SK-N-SH (cell line): ENCODE results near the gene SIL1. TPM values are rescaled to one million over a fixed set of nuclear protein-coding genes. Genes with fewer than 3 reads are reported as not detected.
"Not testable (repeated sequence)": the region's sequence is repeated elsewhere in the genome, so short reads cannot be mapped to it uniquely, and the experiment has no call there.

Source experiments
- CTCF ChIA-PET: fragments of 300-600, 350-600 bp; formaldehyde crosslinking; extraction: SDS; loops from one replicate; lab custom pipeline; 2021; lab: Yijun Ruan, JAX
- POLR2A ChIA-PET: fragments of 350-600 bp; sonication (Branson Sonifier 250); formaldehyde crosslinking; extraction: SDS; loops from one replicate; lab custom pipeline; 2020; ENCODE audit warnings: antibody characterized with exemption, inconsistent platforms; lab: Yijun Ruan, JAX
- DNase-seq: peaks from one replicate; pipeline ENCODE4 v3.0.0; 2012
- H2AFZ ChIP-seq: fragments of 200-600 bp; sonication (generic); 2 replicates; pipeline ENCODE4 v1.8.1; 2016; ENCODE audit warnings: antibody characterized with exemption, mild to moderate bottlenecking, low read depth
- H3F3A ChIP-seq: fragments of 200-600 bp; sonication (generic); replicated peaks from 2 replicates; pipeline ENCODE3; 2016; ENCODE audit warnings: antibody characterized with exemption, mild to moderate bottlenecking; ENCODE audit not compliant: insufficient read depth
- H3K27ac ChIP-seq, 2 experiments: fragments of 200-500 bp in 1 of 2; fragments of 200-600 bp in 1 of 2; sonication (Bioruptor generic) in 1 of 2; sonication (generic), shearing (Covaris generic) in 1 of 2; 2 replicates each; pipeline versions ENCODE4 v1.5.1 to v1.6.1; 2014 to 2016; ENCODE audit warnings: low read depth in 2 of 2, inconsistent platforms in 1 of 2, low read length in 1 of 2, mild to moderate bottlenecking in 1 of 2, mixed read lengths in 1 of 2
- H3K27me3 ChIP-seq: fragments of 200-600 bp; sonication (generic), shearing (Covaris generic); 2 replicates; pipeline ENCODE4 v1.6.1; 2016; ENCODE audit warnings: mixed run types; ENCODE audit not compliant: insufficient read depth
- H3K36me3 ChIP-seq, 2 experiments: fragments of 200-500 bp in 1 of 2; fragments of 200-600 bp in 1 of 2; sonication (Bioruptor generic) in 1 of 2; sonication (generic) in 1 of 2; replicated peaks in 1 of 2; 2 replicates each; pipeline versions ENCODE3 to v1.5.1; 2014 to 2016; ENCODE audit warnings: low read length in 1 of 2, mild to moderate bottlenecking in 1 of 2; ENCODE audit not compliant: insufficient read depth in 2 of 2, control insufficient read depth in 1 of 2
- H3K4me1 ChIP-seq, 2 experiments: fragments of 200-500 bp in 1 of 2; fragments of 200-600 bp in 1 of 2; sonication (Bioruptor generic) in 1 of 2; sonication (generic), shearing (Covaris generic) in 1 of 2; 2 replicates each; pipeline versions ENCODE4 v1.5.1 to v1.6.1; 2014 to 2016; ENCODE audit warnings: low read depth in 1 of 2, low read length in 1 of 2, mixed run types in 1 of 2; ENCODE audit not compliant: insufficient read depth in 2 of 2, control insufficient read depth in 1 of 2
- H3K4me2 ChIP-seq: fragments of 200-600 bp; sonication (generic), shearing (Covaris generic); 2 replicates; pipeline ENCODE4 v1.6.1; 2017; ENCODE audit warnings: mixed run types
- H3K4me3 ChIP-seq, 2 experiments: fragments of 200-500 bp in 1 of 2; fragments of 200-600 bp in 1 of 2; sonication (Bioruptor generic) in 1 of 2; sonication (generic), shearing (Covaris generic) in 1 of 2; 2 replicates each; pipeline versions ENCODE4 v1.5.1 to v1.8.1; 2014 to 2016; ENCODE audit warnings: low read depth in 2 of 2, inconsistent platforms in 1 of 2, low read length in 1 of 2, mild to moderate bottlenecking in 1 of 2, mixed read lengths in 1 of 2, moderate library complexity in 1 of 2
- H3K79me2 ChIP-seq: fragments of 200-600 bp; sonication (generic); 2 replicates; pipeline ENCODE4 v1.8.1; 2017; ENCODE audit warnings: mild to moderate bottlenecking; ENCODE audit not compliant: insufficient read depth
- H3K9ac ChIP-seq: fragments of 200-600 bp; sonication (generic); 2 replicates; pipeline ENCODE4 v1.6.1; 2017; ENCODE audit warnings: mixed run types
- H3K9me2 ChIP-seq: fragments of 200-600 bp; sonication (generic); 2 replicates; pipeline ENCODE4 v1.6.1; 2017; ENCODE audit warnings: mixed run types
- H3K9me3 ChIP-seq: fragments of 200-600 bp; sonication (generic); 2 replicates; pipeline ENCODE4 v1.6.1; 2017; ENCODE audit warnings: mixed run types, mild to moderate bottlenecking, moderate library complexity
- H4K20me1 ChIP-seq: fragments of 200-600 bp; sonication (generic); 2 replicates; pipeline ENCODE4 v1.6.1; 2017; ENCODE audit warnings: mild to moderate bottlenecking, mixed run types; ENCODE audit not compliant: insufficient read depth
- EP300 ChIP-seq, 2 experiments: IDR thresholded peaks; 2 replicates each; pipeline versions ENCODE4 v1.4.0 to v1.6.1; 2012; ENCODE audit warnings: borderline replicate concordance in 1 of 2, low read depth in 1 of 2, low read length in 1 of 2
- EZH2phosphoT487 ChIP-seq: fragments of 200-600 bp; sonication (generic); IDR thresholded peaks from 2 replicates; pipeline ENCODE4 v1.6.1; 2017; ENCODE audit warnings: low read depth, mixed run types, mild to moderate bottlenecking, antibody characterized with exemption, moderate library complexity, borderline replicate concordance
- FOSL2 ChIP-seq: IDR thresholded peaks from 2 replicates; pipeline ENCODE4 v1.4.0; 2012; ENCODE audit warnings: low read depth, mild to moderate bottlenecking, moderate library complexity, borderline replicate concordance
- FOXJ3 ChIP-seq: sonication (generic); formaldehyde crosslinking; IDR thresholded peaks from 2 replicates; pipeline ENCODE4 v1.5.1; 2020; ENCODE audit warnings: mild to moderate bottlenecking, missing genetic modification reagents
- JUND ChIP-seq: IDR thresholded peaks from 2 replicates; pipeline ENCODE4 v1.4.0; 2012
- MEF2A ChIP-seq: IDR thresholded peaks from 2 replicates; pipeline ENCODE4 v1.4.0; 2012; ENCODE audit warnings: low read depth, borderline replicate concordance
- MXI1 ChIP-seq: IDR thresholded peaks from 2 replicates; pipeline ENCODE4 v1.6.1; 2012; ENCODE audit warnings: mild to moderate bottlenecking, low read depth, low read length, improper control_type of control experiment
- SIN3A ChIP-seq: IDR thresholded peaks from 2 replicates; pipeline ENCODE4 v1.6.1; 2012; ENCODE audit warnings: low read depth, mild to moderate bottlenecking, low read length, moderate library complexity, borderline replicate concordance
- TAF1 ChIP-seq: IDR thresholded peaks from 2 replicates; pipeline ENCODE4 v1.6.1; 2012; ENCODE audit warnings: low read depth, mild to moderate bottlenecking, low read length, moderate library complexity, borderline replicate concordance
- WGBS: methylation state at CpG from one replicate; pipeline ENCODE4 v1.1.6; 2017; ENCODE audit warnings: low lambda C conversion rate; 5-methylcytosine and 5-hydroxymethylcytosine counted together
- polyA plus RNA-seq, 3 experiments: library from polyadenylated mRNA; depleted of rRNA; stranded (reverse); fragments of >200 nt; gene quantifications; 2 replicates each; pipeline ENCODE4 v1.2.3, GENCODE V29; 2012

SIL1 gene
- polyA plus RNA-seq, 1 of the 3 experiments (the other 2 are of a cell fraction), result 25.9 TPM

DNA sequence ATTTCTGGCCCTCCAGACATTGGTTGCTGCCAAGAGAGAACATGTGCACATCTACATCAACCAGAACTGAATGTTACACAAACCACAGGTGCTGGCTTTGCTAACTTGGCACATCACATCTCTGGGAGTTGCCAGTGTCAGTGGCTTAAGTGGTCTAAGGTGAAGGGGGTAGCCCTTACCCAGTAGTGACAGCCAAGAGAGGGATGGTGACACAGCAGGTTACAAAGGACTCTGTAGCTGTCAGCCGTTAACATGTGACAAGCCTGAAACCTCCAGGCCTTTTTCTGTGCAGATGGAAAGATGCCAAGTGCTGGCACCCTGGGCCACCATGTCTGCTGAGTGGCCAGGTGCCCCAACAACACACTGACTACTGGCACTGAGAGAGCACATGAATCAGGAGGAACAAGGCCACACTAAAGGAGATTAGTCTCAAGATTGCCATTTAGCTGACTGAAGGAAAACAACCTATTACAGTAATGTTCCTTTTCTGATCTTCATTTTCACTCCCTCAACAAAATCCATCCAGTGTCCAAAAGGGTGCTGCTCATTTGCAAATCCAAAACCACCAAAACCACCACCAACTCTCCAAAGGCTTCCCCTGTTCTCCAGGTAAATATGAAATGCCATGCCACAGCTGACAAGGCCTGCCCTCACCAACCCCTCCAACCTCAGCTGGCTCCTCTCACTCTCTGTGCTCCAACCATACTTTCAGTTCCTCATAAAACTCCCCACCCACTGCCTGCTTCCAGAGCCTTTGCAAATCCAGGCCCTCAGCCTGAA, 20.2 kb downstream of the SIL1 start:
- H3K36me3 ChIP-seq, result no peaks in the 10 kb centered on the region
- no peak overlapping the region for H3K4me3 ChIP-seq
- peak; percentile 49 for DNase-seq
- no peaks in the 10 kb centered on the region for H4K20me1 ChIP-seq
- WGBS, result no CpG with 5 or more reads among the region's 1 CpG
- peaks cover 14% of the 10 kb centered on the region; the same call in 1 of the 2 replicates for H3K79me2 ChIP-seq
- ChIA-PET POLR2A (interaction anchor here (0.6 kb wide), 1 partner anchor 343 kb away, joined by 3 read pairs; no protein-coding TSS in a partner anchor), CTCF (no interaction called here)
- H3F3A ChIP-seq, result no peaks in the 10 kb centered on the region
- H3K27ac ChIP-seq, result peak overlapping the region in 1 of 2 experiments; percentile 74; a peak in 2 of 4 replicates
- H3K9me2 ChIP-seq, result no peaks in the 10 kb centered on the region
- H3K4me1 ChIP-seq, result peaks cover 31 to 51% of the 10 kb centered on the region in 2 experiments
- TF ChIP-seq FOXJ3 (CRISPR knock-in tag), result peak; percentile 47; the same call in 1 of the 2 replicates
- no peak for TF ChIP-seq TAF1
- no peak for TF ChIP-seq MEF2A
- peak in 1 of 2 experiments; percentile 41; a peak in 1 of 4 replicates for TF ChIP-seq EP300 (IDR thresholded peaks at IDR 0.05; ENCODE audit: borderline replicate concordance in 1 of 2, low read depth in 1 of 2, low read length in 1 of 2)
- TF ChIP-seq SIN3A, result no peak
- TF ChIP-seq MXI1, result peak; percentile 94
- no peak for TF ChIP-seq JUND
- TF ChIP-seq FOSL2, result no peak
- TF ChIP-seq EZH2phosphoT487, result no peak
- H3K4me2 ChIP-seq, result peak overlapping the region; percentile 16; the same call in 1 of the 2 replicates
- H3K9me3 ChIP-seq, result no peaks in the 10 kb centered on the region
- no peaks in the 10 kb centered on the region for H3K27me3 ChIP-seq
- no peak overlapping the region for H3K9ac ChIP-seq
- no peak overlapping the region for H2AFZ ChIP-seq

DNA sequence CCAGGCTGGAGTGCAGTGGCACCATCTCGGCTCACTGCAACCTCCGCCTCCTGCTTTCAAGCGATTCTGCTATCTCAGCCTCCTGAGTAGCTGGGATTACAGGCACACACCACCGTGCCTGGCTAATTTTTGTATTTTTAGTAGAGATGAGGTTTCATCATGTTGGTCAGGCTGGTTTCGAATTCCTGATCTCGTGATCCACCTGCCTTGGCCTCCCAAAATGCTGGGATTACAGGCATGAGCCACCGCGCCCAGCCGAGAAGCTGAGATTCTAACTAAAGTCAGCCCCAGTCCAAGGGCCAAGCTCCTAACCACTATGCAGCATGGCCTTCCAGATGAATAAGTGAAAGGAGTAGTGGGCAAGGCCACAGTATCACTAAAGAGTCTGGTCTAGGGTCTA, 20.9 kb downstream of the SIL1 start:
- Histone ChIP-seq H3K27ac (peak overlapping the region in 1 of 2 experiments; percentile 74; a peak in 2 of 4 replicates), H3K79me2 (peaks cover 14% of the 10 kb centered on the region; the same call in 1 of the 2 replicates), H3K4me1 (peaks cover 28 to 44% of the 10 kb centered on the region in 2 experiments)
- H2AFZ ChIP-seq, H3K9ac ChIP-seq, H3K4me2 ChIP-seq, POLR2A ChIA-PET, H3K4me3 ChIP-seq, H3K9me2 ChIP-seq, H3F3A ChIP-seq, H3K9me3 ChIP-seq, H4K20me1 ChIP-seq, DNase-seq, H3K36me3 ChIP-seq, H3K27me3 ChIP-seq: not testable (repeated sequence)
- CTCF ChIA-PET, result interaction anchor here (0.9 to 1.2 kb wide), 2 partner anchors 10 to 13 kb away, joined by 3 read pairs; no protein-coding TSS in a partner anchor
- WGBS, result 96% methylated on average over 9 of the region's 9 CpGs

DNA sequence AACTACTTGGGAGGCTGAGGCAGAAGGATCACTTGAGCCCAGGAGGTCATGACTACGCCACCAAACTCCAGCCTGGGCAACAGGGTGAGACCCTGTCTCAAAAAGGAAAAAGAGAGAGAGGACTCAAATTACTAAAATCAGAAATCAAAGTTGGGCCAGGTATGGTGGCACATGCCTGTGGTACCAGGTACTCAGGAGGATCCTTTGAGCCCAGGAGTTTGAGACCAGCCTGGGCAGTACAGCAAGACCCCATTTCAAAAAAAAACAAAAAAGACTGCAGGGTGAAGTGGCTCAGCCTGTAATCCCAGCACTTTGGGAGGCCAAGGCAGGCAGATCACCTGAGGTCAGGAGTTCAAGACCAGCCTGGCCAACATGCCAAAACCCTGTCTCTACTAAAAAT, 23.8 kb downstream of the SIL1 start:
- CTCF ChIA-PET, H2AFZ ChIP-seq, H3K27ac ChIP-seq, H3K36me3 ChIP-seq, H3K9ac ChIP-seq, H4K20me1 ChIP-seq, H3K9me2 ChIP-seq, H3F3A ChIP-seq, H3K4me3 ChIP-seq, H3K27me3 ChIP-seq, DNase-seq, H3K9me3 ChIP-seq, POLR2A ChIA-PET, H3K4me2 ChIP-seq: not testable (repeated sequence)
- WGBS, result 100% methylated on average over 1 of the region's 1 CpG
- H3K4me1 ChIP-seq, result peaks cover 13 to 21% of the 10 kb centered on the region in 2 experiments; a peak in 3 of 4 replicates
- H3K79me2 ChIP-seq, result peaks cover 14% of the 10 kb centered on the region; the same call in 1 of the 2 replicates
